DMS79 treated with DMSO at 0.1 percent for 48 hours (cell line): ENCODE data around the gene FKBP5.
A peak's percentile ranks its signal among the peaks of the same experiment; 100 is the strongest.
"Not testable (repeated sequence)": the region's sequence is repeated elsewhere in the genome, so short reads cannot be mapped to it uniquely, and the experiment has no call there.

Experiments
- DNase-seq: peaks from one replicate; lab custom pipeline; 2025; lab: John Stamatoyannopoulos, UW

FKBP5 gene

DNA sequence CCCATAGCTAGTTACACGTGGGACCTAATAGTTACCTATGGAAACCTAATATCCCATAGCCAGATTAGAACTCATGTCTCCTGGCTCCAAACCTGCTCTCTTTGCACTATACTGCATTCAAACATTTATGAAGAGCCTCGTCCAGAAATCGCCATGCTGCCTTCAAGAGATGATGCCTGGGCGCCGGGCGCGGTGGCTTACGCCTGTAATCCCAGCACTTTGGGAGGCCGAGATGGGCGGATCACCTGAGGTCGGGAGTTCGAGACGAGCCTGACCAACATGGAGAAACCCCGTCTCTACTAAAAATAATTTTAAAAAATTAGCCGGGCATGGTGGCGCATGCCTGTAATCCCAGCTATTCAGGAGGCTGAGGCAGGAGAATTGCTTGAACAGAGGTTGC lies 1.3 kb upstream of the FKBP5 start:
- DNase-seq: not testable (repeated sequence)

DNA sequence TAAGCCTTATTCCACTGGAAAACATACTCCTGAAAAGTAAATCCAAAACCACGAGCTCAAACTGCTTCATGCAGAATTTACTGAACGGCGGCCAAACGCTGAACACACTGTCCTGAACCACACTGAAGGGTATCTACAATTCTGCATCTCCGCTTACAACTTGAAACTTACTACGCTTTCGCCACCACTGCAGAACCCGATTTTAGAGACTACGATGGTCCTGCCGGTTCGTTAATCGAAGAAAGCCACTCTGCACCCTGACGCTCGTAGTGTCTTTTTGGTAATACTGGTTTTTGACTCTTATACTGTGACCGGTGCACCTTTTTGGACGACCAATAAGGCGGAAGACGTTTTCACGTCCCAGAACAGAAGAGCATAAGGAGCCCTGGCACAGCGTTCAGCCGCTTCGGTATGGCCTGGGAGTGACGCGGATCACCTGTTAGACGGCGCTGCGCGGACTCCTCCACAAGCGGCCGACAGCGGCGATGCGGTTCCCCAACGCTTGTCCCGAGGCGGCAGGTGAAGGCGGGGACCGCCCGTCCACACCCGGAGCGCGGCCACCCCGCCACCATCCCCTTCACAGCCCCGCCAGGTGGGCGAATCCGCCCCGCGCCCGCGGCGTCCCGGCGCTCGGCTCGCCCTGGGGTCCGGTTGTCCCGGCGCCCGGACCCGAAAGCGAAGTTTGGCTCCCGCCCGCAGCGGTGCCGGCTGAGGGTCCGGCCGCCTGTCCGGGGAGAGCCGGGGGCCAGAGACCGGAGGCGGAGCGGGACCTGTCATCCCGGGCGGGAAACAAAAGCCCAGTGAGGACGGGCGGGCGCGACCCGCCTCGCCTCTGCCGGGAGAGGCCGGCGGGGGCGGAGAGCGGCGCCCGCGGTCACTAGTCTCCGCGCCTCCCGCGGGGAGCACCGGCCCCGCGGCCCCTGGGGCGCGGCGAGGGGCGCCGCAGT lies 784 bp downstream of the FKBP5 start:
- DNase-seq: peak; percentile 69

DNA sequence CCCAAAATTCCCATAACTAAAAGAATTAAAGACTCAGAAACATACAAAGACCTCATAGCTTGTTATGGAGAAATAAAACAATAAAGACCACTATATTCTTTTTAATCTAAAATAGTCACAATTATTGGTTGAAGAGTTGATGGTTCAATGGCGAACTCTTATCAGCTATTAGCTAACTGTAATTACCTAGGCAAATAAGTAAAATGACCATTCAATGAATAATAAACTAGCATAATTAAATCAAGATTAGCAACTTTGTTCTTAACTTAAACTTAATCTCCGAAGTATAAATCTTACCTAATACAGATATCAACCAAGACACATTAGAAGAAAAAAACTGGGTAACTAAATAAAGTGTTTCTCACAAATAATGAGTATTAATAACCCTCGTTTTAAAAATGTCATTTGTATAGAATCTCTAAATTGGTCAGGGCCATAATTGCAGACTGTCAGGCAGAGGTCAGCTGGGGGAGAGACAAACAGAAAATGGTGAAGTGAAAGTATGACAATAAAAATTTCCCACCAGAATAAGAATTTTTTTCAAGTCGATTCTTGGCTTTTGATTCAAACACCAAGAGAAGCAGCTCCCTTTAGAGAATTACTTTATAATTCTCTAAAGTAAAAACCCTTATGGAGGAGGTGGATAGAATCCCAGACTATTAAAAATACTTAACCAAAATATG lies 1.7 kb downstream of the FKBP5 start:
- DNase-seq: peak; percentile 36

DNA sequence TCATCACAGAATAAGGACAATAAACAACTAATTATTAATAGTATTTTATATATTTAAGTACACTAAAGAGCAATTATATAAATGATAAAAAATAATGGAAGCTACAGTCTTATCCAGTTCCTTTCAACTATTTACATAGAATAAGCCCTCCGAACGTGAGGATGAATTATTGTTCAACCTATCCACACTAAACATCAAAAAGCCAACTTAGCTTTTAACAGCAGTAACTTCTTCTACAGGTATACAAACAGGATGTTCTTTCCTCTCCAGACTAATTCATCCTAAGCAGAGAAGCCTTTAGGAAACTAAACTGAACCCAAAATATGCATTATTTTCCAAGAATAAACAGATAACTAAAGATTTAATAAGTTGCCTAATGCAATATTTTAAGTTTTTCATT lies 2.3 kb downstream of the FKBP5 start:
- DNase-seq: no peak

- DNase-seq: no peak
Observed at GRCh38 chr6:35683267-35683666, 5.4 kb downstream of the FKBP5 start.

DNA sequence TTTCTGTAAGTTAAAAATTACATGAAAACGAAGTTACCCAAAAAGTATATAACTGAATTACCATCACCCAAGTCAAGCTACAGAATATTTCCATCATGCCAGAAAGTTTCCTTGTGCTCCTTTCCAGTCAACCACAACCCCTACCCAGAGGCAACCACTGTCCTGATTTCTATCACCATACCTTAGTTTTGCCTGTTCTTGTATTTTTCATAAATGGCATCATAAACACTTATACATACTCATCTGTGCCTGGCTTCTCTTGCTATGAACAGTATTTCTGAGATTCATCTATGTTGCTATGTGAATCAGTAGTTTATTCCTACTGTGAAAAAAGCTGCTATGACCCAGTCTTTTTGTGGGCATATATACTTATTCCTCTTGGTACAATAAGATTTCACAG lies 7.4 kb downstream of the FKBP5 start:
- DNase-seq: no peak

- DNase-seq: no peak
Observed at GRCh38 chr6:35679399-35679798, 9.3 kb downstream of the FKBP5 start.

GRCh38 chr6:35678814-35679213 lies 9.9 kb downstream of the FKBP5 start:
- no peak for DNase-seq

DNA sequence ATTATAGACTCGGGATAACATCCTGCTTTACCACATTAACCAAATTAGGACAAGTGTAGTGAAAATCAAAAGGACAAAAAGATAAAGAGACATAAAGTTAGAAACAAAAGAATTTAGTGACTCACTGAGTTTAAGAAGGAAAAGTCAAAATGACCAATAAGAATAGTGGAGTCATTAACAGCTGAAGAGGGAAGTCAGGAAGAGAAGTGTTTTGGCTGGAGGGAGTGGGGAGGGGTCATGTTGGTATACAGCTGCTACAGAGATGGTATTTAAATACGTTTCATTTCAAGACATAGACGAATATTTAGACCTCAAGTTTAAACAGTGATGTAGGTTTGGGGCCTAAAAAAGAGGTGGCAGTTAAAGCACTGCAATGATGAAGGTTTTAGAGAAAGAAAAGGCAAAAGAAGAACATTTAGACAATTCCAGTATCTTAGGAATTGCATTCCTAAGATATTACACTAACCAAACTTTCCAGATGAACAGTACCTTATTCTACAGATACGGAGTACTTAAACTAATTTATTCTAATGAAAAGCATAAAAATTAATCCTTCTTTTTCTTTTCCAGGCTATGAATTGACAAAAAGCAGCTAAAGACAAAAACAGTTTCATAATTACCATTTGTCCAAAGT lies 10.6 kb downstream of the FKBP5 start:
- DNase-seq: no peak

GRCh38 chr6:35677456-35677855 lies 11.3 kb downstream of the FKBP5 start:
- peak; percentile 86 for DNase-seq

- no peak for DNase-seq
Observed at GRCh38 chr6:35675871-35676459, 12.8 kb downstream of the FKBP5 start.

- peak; percentile 15 for DNase-seq
Observed at GRCh38 chr6:35674594-35674993, 14.1 kb downstream of the FKBP5 start.

GRCh38 chr6:35673755-35674154 lies 15.0 kb downstream of the FKBP5 start:
- no peak for DNase-seq

DNA sequence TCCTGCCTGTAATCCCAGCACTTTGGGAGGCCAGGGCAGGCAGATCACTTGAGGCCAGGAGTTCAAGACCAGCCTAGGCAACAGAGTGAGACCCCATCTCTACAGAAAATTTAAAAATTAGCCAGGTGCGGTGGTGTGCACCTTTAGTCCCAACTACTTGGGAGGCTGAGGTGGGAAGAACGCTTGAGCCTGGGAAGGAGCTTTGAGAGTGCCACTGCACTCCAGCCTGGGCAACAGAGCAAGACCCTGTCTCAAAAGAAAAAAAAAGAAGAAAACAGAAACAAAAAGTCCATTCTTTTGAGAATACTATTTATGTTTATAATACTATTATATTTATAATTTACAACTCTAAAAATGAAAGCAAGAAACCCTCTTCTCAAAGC lies 15.4 kb downstream of the FKBP5 start:
- not testable (repeated sequence) for DNase-seq

GRCh38 chr6:35670453-35670852 lies 18.3 kb downstream of the FKBP5 start:
- not testable (repeated sequence) for DNase-seq

- DNase-seq: no peak
Observed at GRCh38 chr6:35669451-35670045, 19.2 kb downstream of the FKBP5 start.

DNA sequence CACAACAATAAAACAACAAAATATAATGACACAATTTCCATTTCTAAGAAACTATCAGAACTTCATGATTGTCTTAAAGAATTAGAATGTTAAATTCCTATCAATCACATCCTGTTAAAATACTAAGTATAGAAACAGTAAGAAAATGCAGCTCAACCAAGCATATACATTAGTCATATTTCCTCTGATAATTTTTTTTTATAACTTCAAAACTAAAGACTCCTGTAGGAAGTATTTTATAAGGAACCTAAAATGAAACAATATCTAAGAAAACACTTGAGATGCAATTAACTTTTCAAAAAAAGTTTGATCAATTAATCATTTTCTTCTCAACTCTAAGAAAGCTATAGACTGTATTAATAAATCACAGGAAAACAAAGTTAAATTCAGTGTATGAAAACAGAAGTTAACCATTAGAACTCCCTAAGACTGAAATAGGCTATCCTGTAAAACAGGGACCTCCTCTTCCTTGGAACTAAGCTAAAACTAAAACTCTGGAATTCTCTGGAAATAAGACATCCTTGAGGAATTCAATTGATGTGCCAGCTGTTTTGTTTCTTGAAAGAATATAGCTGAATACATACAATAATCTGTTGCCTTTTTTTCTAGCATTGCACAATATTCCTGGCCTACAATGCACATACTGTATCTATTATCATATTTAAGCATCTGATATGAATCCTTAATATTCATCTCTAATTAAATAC lies 19.8 kb downstream of the FKBP5 start:
- DNase-seq: no peak

DNA sequence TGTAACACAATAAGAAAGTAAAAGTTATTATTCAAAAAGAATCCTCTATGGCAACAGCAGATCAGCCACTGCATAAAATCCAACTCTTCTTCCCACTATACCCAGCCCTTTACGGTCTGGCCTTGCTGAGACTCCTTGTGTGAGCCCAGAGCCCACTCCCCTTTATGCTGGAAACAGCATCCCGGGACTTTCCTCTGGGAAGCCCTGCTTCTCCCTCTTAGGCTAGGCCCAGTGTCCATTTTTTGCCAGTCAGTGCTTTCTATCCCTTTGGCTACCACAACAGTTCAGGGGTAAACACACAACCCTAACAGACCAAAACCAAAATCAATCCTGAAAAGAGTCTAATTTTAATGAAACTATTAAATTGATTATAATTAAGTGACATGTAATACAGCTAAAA lies 20.6 kb downstream of the FKBP5 start:
- DNase-seq: no peak

DNA sequence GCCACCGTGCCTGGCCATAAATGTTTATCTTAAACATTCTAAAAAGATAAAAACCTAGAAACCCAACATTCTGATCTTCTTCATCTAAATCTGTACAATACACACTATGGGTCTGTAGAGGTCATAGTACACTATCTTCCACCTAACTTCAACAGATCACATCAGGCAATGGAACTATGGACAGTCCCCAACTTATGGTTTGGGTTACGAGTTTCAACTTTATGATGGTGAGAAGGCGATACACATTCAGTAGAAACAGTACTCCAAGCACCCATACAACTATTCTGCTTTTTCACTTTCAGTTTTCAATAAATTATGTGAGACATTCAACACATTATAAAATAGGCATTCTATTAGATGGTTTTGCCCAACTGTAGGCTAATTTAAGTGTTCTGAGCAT lies 23.1 kb downstream of the FKBP5 start:
- DNase-seq: no peak

GRCh38 chr6:35664945-35665344 lies 23.8 kb downstream of the FKBP5 start:
- DNase-seq: no peak

DNA sequence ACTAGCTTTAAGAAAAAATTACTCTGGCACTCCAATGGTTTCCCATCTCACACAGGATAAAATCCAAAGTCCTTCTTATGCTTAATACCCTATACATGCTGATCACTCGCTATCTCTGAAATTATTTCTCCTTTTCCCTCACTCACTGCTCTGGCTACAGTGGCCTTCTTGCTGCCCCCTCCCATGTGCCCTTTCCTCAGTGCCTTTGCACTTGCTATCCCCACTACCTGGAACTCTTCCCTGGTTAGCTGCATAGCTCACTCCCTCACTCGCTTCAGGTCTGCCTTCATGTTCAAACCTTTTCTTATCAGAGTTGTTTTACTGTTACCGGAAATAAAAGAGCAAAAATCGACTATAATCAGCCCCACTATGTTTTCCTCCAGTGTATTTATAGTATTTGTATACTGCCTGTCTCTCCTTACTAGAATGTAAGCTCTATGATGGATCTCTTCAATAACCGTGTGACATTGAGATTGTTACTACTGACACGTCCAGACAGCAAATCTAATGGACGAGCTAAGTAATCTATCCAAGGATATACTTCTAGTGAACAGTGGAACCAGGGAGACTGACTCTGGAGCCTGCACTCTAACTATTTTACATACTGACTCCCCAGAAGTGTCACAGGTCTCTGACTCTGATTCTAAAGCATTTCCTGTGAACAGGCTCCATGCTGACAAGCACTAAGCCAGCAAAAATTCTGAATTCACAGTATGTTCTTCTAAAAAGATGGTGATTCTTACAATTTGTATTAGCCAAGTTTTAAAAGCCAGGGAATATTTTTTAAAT lies 25.1 kb downstream of the FKBP5 start:
- DNase-seq: no peak
